ENCODE results near the gene NXPH2. TPM values are rescaled to one million over a fixed set of nuclear protein-coding genes. Genes with fewer than 3 reads are reported as not detected.

Gene NXPH2
- total and polyA plus RNA-seq, 2 of the 13 experiments (the other 11 are each of a cell fraction or from before 2014, with no cell fraction given) = not detected

- no peak for TF ChIP-seq ETV6 (CRISPR knock-in tag; conservative IDR thresholded peaks at IDR 0.05)
- no peak for TF ChIP-seq NBN (conservative IDR thresholded peaks at IDR 0.05)
- TF ChIP-seq FOSL1 (CRISPR knock-in tag; IDR thresholded peaks at IDR 0.05; ENCODE audit: borderline replicate concordance) = no peak
- TF ChIP-seq KAT8 (CRISPR knock-in tag; IDR thresholded peaks at IDR 0.05) = no peak
- TF ChIP-seq IKZF1 (IDR thresholded peaks at IDR 0.05) = no peak
- TF ChIP-seq ZNF33A (CRISPR knock-in tag; IDR thresholded peaks at IDR 0.05; ENCODE audit: borderline replicate concordance) = no peak
- no peak for TF ChIP-seq HCFC1 (IDR thresholded peaks at IDR 0.05; ENCODE audit: low read depth, low read length)
- no peak for TF ChIP-seq ZIK1 (CRISPR knock-in tag; IDR thresholded peaks at IDR 0.05; ENCODE audit: borderline replicate concordance, low read depth)
- TF ChIP-seq ZNF235 (CRISPR knock-in tag; IDR thresholded peaks at IDR 0.05; ENCODE audit: borderline replicate concordance) = no peak
- peak; percentile 91 for TF ChIP-seq EZH2 (conservative IDR thresholded peaks at IDR 0.05; ENCODE audit: low read depth, low read length)
- TF ChIP-seq RFXANK (CRISPR knock-in tag; IDR thresholded peaks at IDR 0.05) = no peak
- no peak for TF ChIP-seq ZNF326 (CRISPR knock-in tag; IDR thresholded peaks at IDR 0.05; ENCODE audit: borderline replicate concordance)
- no peak for TF ChIP-seq FOXJ3 (CRISPR knock-in tag; IDR thresholded peaks at IDR 0.05; ENCODE audit: borderline replicate concordance)
- no peak for TF ChIP-seq CEBPB (IDR thresholded peaks at IDR 0.05; ENCODE audit: borderline replicate concordance, low read depth, low read length)
- TF ChIP-seq ZKSCAN1 (IDR thresholded peaks at IDR 0.05; ENCODE audit: low read length) = no peak
- TF ChIP-seq REXO4 (CRISPR knock-in tag; IDR thresholded peaks at IDR 0.05; ENCODE audit: borderline replicate concordance) = 0 out of 2 replicates have a peak, but pooled peaks have one; percentile 50
- no peak for TF ChIP-seq MIER3 (CRISPR knock-in tag; IDR thresholded peaks at IDR 0.05; ENCODE audit: borderline replicate concordance)
- TF ChIP-seq MIER2 (CRISPR knock-in tag; IDR thresholded peaks at IDR 0.05) = no peak
- peak; percentile 68 for TF ChIP-seq MAX (IDR thresholded peaks at IDR 0.05)
- 0 out of 2 replicates have a peak, but pooled peaks have one; percentile 43 for TF ChIP-seq ZSCAN21 (CRISPR knock-in tag; IDR thresholded peaks at IDR 0.05; ENCODE audit: borderline replicate concordance)
- TF ChIP-seq PHB2 (IDR thresholded peaks at IDR 0.05; ENCODE audit: partially characterized antibody) = no peak
- peak; percentile 61 for TF ChIP-seq ZNF687 (CRISPR knock-in tag; IDR thresholded peaks at IDR 0.05)
- TF ChIP-seq, protein P1, sequence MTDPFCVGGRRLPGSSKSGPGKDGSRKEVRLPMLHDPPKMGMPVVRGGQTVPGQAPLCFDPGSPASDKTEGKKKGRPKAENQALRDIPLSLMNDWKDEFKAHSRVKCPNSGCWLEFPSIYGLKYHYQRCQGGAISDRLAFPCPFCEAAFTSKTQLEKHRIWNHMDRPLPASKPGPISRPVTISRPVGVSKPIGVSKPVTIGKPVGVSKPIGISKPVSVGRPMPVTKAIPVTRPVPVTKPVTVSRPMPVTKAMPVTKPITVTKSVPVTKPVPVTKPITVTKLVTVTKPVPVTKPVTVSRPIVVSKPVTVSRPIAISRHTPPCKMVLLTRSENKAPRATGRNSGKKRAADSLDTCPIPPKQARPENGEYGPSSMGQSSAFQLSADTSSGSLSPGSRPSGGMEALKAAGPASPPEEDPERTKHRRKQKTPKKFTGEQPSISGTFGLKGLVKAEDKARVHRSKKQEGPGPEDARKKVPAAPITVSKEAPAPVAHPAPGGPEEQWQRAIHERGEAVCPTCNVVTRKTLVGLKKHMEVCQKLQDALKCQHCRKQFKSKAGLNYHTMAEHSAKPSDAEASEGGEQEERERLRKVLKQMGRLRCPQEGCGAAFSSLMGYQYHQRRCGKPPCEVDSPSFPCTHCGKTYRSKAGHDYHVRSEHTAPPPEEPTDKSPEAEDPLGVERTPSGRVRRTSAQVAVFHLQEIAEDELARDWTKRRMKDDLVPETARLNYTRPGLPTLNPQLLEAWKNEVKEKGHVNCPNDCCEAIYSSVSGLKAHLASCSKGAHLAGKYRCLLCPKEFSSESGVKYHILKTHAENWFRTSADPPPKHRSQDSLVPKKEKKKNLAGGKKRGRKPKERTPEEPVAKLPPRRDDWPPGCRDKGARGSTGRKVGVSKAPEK (CRISPR knock-in tag; IDR thresholded peaks at IDR 0.05; ENCODE audit: borderline replicate concordance) = 0 out of 2 replicates have a peak, but pooled peaks have one; percentile 41
- TF ChIP-seq NCOA1 (CRISPR knock-in tag; IDR thresholded peaks at IDR 0.05) = no peak
- TF ChIP-seq, protein P2, sequence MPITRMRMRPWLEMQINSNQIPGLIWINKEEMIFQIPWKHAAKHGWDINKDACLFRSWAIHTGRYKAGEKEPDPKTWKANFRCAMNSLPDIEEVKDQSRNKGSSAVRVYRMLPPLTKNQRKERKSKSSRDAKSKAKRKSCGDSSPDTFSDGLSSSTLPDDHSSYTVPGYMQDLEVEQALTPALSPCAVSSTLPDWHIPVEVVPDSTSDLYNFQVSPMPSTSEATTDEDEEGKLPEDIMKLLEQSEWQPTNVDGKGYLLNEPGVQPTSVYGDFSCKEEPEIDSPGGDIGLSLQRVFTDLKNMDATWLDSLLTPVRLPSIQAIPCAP (CRISPR knock-in tag; IDR thresholded peaks at IDR 0.05; ENCODE audit: low read depth) = no peak
Measured at GRCh38 chr2:138779781-138780445, at the start of gene NXPH2 (continued).

Data from HepG2 (cell line).